D341Med (cell line): ENCODE results near the gene COL23A1.

ENCODE experiments used
- DNase-seq: peaks from one replicate; pipeline ENCODE4 v3.0.0; 2012; ENCODE audit warnings: low spot score

Gene COL23A1

GRCh38 chr5:178457471-178457870 lies 132.7 kb downstream of the COL23A1 start:
- DNase-seq = no peak

GRCh38 chr5:178455480-178455835 lies 134.7 kb downstream of the COL23A1 start:
- no peak for DNase-seq

GRCh38 chr5:178454821-178455479 lies 135.2 kb downstream of the COL23A1 start:
- no peak for DNase-seq

GRCh38 chr5:178454303-178454702 lies 135.9 kb downstream of the COL23A1 start:
- no peak for DNase-seq

- no peak for DNase-seq
Measured at GRCh38 chr5:178453224-178453623, 137.0 kb downstream of the COL23A1 start.

- no peak for DNase-seq
Measured at GRCh38 chr5:178450121-178451028, 139.8 kb downstream of the COL23A1 start.

- no peak for DNase-seq
Measured at GRCh38 chr5:178449163-178450070, 140.8 kb downstream of the COL23A1 start.

GRCh38 chr5:178445534-178445933 lies 144.7 kb downstream of the COL23A1 start:
- DNase-seq = no peak

- no peak for DNase-seq
Measured at GRCh38 chr5:178442405-178443257, 147.6 kb downstream of the COL23A1 start.

- no peak for DNase-seq
Measured at GRCh38 chr5:178441486-178442270, 148.5 kb downstream of the COL23A1 start.

GRCh38 chr5:178440181-178440580 lies 150.0 kb downstream of the COL23A1 start:
- no peak for DNase-seq

GRCh38 chr5:178439493-178440180 lies 150.6 kb downstream of the COL23A1 start:
- DNase-seq = no peak

- DNase-seq = no peak
Measured at GRCh38 chr5:178438796-178439195, 151.4 kb downstream of the COL23A1 start.

- DNase-seq = no peak
Measured at GRCh38 chr5:178437386-178438075, 152.7 kb downstream of the COL23A1 start.

GRCh38 chr5:178436326-178436940 lies 153.8 kb downstream of the COL23A1 start:
- no peak for DNase-seq

- no peak for DNase-seq
Measured at GRCh38 chr5:178435321-178436238, 154.6 kb downstream of the COL23A1 start.

- DNase-seq = no peak
Measured at GRCh38 chr5:178434851-178435250, 155.3 kb downstream of the COL23A1 start.
